OCI-LY3 (cell line): ENCODE measurements around the gene ALG1L2.
"Not testable (repeated sequence)": the region's sequence is repeated elsewhere in the genome, so short reads cannot be mapped to it uniquely, and the experiment has no call there.

ENCODE experiments used
- H2AFZ ChIP-seq: fragments of 200-600, 300-600 bp; shearing (Covaris generic); 2 replicates; pipeline ENCODE4 v1.6.0; 2014; ENCODE audit warnings: antibody characterized with exemption, low read depth, low read length
- H3K27ac ChIP-seq: fragments of 200-600, 300-600 bp; sonication (generic); 2 replicates; pipeline ENCODE4 v1.5.1; 2014; ENCODE audit warnings: mild to moderate bottlenecking, low read length, moderate library complexity, mixed read lengths
- H3K27me3 ChIP-seq: fragments of 200-600, 300-600 bp; sonication (generic); 2 replicates; pipeline ENCODE4 v1.6.1; 2014; ENCODE audit warnings: low read depth, low read length, mixed read lengths
- H3K36me3 ChIP-seq: fragments of 200-600, 300-600 bp; sonication (generic); replicated peaks from 2 replicates; pipeline ENCODE3; 2014; ENCODE audit warnings: low read depth, low read length, mixed read lengths
- H3K4me1 ChIP-seq: fragments of 300-600, 200-600 bp; sonication (generic); 2 replicates; pipeline ENCODE4 v1.6.1; 2014; ENCODE audit warnings: low read length, mixed read lengths
- H3K4me2 ChIP-seq: fragments of 200-600, 300-600 bp; sonication (generic); 2 replicates; pipeline ENCODE4 v1.6.1; 2014; ENCODE audit warnings: low read length, mixed read lengths
- H3K4me3 ChIP-seq: fragments of 300-600, 200-600 bp; sonication (generic); 2 replicates; pipeline ENCODE4 v1.5.1; 2014; ENCODE audit warnings: antibody characterized with exemption, mild to moderate bottlenecking, low read length, moderate library complexity
- H3K79me2 ChIP-seq: fragments of 300-600, 200-600 bp; shearing (Covaris generic); 2 replicates; pipeline ENCODE4 v1.6.1; 2014; ENCODE audit warnings: mild to moderate bottlenecking, low read length, mixed read lengths
- H3K9ac ChIP-seq: fragments of 300-600, 200-600 bp; shearing (Covaris generic); 2 replicates; pipeline ENCODE4 v1.6.0; 2014; ENCODE audit warnings: mild to moderate bottlenecking, low read length, moderate library complexity
- H3K9me3 ChIP-seq: fragments of 200-600, 300-600 bp; shearing (Covaris generic); 2 replicates; pipeline ENCODE4 v1.6.1; 2014; ENCODE audit warnings: low read length, mixed read lengths; ENCODE audit not compliant: insufficient read depth
- H4K20me1 ChIP-seq: fragments of 200-600, 300-600 bp; sonication (generic); 2 replicates; pipeline ENCODE4 v1.6.1; 2016; ENCODE audit warnings: low read length, mixed read lengths; ENCODE audit not compliant: insufficient read depth
- CTCF ChIP-seq: fragments of 200-600, 300-600 bp; sonication (generic); IDR thresholded peaks from 2 replicates; pipeline ENCODE4 v1.5.1; 2014; ENCODE audit warnings: antibody characterized with exemption, low read length, low read depth
- EZH2phosphoT487 ChIP-seq: fragments of 200-600 bp; shearing (Covaris generic); IDR thresholded peaks from 2 replicates; pipeline ENCODE4 v1.6.1; 2018; ENCODE audit warnings: antibody characterized with exemption, mixed run types, low read depth

Gene ALG1L2

DNA sequence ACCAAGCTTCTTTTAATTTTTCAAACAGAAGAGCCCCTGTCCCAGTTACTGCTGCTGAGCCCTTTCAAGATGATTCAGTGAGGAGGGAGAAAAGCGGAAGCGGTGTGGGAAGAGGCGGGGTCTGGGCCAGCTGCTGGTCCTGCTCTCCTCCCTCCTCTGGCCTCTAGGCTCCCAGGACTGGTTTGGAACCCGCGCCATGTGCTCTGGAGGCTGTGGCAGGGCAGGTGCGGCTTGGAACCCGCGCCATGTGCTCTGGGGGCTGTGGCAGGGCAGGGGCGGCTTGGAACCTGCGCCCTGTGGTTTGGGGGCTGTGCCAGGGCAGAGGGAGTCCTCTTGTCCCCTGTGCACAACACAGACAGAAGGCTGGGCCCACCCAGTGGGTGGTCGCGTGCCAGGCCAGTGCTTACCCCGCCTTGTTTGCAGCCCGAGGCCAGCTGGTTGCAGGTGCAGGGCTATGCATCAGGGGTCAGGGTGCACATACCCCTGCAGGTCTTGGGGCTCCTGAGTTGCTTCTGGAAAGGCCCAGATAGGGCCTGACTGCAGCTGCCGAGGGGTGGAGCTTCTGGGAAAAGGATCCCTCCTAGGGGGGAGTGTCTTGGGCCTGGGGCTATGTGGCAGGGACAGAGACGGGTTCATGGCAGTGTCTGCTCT is 12.2 kb downstream of the ALG1L2 start:
- H4K20me1 ChIP-seq, result no peaks in the 10 kb centered on the region
- H3K4me3 ChIP-seq, result peak overlapping the region; percentile 75
- H2AFZ ChIP-seq, result peak overlapping the region; percentile 17; the same call in 1 of the 2 replicates
- no peaks in the 10 kb centered on the region for H3K79me2 ChIP-seq
- peak overlapping the region; percentile 50 for H3K9ac ChIP-seq
- H3K4me1 ChIP-seq, result peaks cover 20% of the 10 kb centered on the region
- H3K27me3 ChIP-seq, result no peaks in the 10 kb centered on the region
- no peaks in the 10 kb centered on the region for H3K36me3 ChIP-seq
- H3K9me3 ChIP-seq, result no peaks in the 10 kb centered on the region
- TF ChIP-seq EZH2phosphoT487 (no peak), CTCF (no peak)
- peak overlapping the region; percentile 86 for H3K4me2 ChIP-seq
- H3K27ac ChIP-seq, result peak overlapping the region; percentile 82

GRCh38 chr3:130094491-130094941 is 12.9 kb downstream of the ALG1L2 start:
- H3K9ac ChIP-seq, result peak overlapping the region; percentile 50
- not testable (repeated sequence) for H3K79me2 ChIP-seq, H3K9me3 ChIP-seq, H3K36me3 ChIP-seq, H4K20me1 ChIP-seq, H3K27me3 ChIP-seq
- H3K4me3 ChIP-seq, result peak overlapping the region; percentile 75
- peak overlapping the region; percentile 82 for H3K27ac ChIP-seq
- H3K4me2 ChIP-seq, result peak overlapping the region; percentile 86
- peak overlapping the region; percentile 17; the same call in 1 of the 2 replicates for H2AFZ ChIP-seq
- H3K4me1 ChIP-seq, result peaks cover 20% of the 10 kb centered on the region

- not testable (repeated sequence) for H2AFZ ChIP-seq, H3K9me3 ChIP-seq, H3K9ac ChIP-seq, H3K4me2 ChIP-seq, H3K27ac ChIP-seq, H3K4me3 ChIP-seq, H4K20me1 ChIP-seq, H3K36me3 ChIP-seq, H3K27me3 ChIP-seq, H3K79me2 ChIP-seq
- H3K4me1 ChIP-seq, result peaks cover 20% of the 10 kb centered on the region
Observed at GRCh38 chr3:130095858-130096257, 14.2 kb downstream of the ALG1L2 start.

DNA sequence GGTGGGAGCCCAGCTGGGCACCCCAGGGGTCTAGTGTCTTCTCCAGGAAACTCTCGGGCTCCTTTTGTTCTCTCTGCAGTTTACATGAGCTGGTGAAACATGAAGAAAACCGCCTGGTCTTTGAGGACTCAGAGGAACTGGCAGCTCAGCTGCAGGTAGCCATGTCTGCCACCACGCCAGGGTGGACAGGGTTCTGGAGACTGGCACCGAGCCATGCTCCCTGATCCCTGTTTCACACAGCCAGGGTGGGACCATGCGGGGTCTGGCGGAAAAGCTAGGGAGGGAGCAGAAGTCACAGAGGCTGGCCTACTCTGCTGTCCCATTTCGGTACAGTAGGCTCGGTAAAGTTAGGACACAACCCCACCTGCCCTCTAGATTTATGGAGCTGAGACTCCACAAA is 15.5 kb downstream of the ALG1L2 start:
- not testable (repeated sequence) for H3K79me2 ChIP-seq, H3K27me3 ChIP-seq, H3K4me2 ChIP-seq, H3K27ac ChIP-seq, H3K4me3 ChIP-seq, H4K20me1 ChIP-seq, H3K9me3 ChIP-seq, H3K9ac ChIP-seq, H2AFZ ChIP-seq, H3K36me3 ChIP-seq
- peaks cover 20% of the 10 kb centered on the region for H3K4me1 ChIP-seq

GRCh38 chr3:130097690-130098638 is 16.3 kb downstream of the ALG1L2 start:
- not testable (repeated sequence) for H4K20me1 ChIP-seq, H3K4me2 ChIP-seq, H3K9ac ChIP-seq, H3K79me2 ChIP-seq, H3K27ac ChIP-seq, H2AFZ ChIP-seq, H3K4me3 ChIP-seq, H3K27me3 ChIP-seq, H3K9me3 ChIP-seq, H3K36me3 ChIP-seq
- peak; percentile 47; the same call in 1 of the 2 replicates for TF ChIP-seq CTCF
- H3K4me1 ChIP-seq, result peaks cover 19% of the 10 kb centered on the region

GRCh38 chr3:130098639-130099385 is 17.2 kb downstream of the ALG1L2 start:
- H3K36me3 ChIP-seq, H3K79me2 ChIP-seq, H3K4me3 ChIP-seq, H3K4me2 ChIP-seq, H3K9ac ChIP-seq, H3K27ac ChIP-seq, H3K9me3 ChIP-seq, H4K20me1 ChIP-seq, H2AFZ ChIP-seq, H3K27me3 ChIP-seq: not testable (repeated sequence)
- peaks cover 12% of the 10 kb centered on the region for H3K4me1 ChIP-seq

DNA sequence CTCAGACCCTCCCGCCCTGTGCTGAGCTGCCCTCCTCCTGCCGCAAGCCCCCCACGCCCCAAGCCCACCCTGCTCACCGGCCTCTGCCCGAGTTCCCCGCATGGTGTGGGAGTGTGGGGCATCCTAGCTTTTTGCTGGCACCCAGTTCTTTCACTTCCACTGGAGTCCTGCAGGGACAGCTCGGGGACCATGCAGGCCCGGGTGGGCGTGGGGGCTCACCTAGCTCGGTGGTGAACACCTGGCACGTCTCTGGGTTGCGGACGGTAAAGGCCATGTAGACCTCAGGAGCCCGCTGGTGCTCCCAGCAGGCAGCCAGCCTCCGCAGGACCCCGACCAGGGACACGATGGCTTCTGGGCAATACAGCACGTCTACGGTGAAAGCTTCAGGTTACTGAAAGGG is 20.9 kb downstream of the ALG1L2 start:
- H3K9ac ChIP-seq, H3K27ac ChIP-seq: not testable (repeated sequence)

More for the DNA sequence above, 20.9 kb downstream of the ALG1L2 start:
- not testable (repeated sequence) for H4K20me1 ChIP-seq, H3K4me2 ChIP-seq, H3K4me3 ChIP-seq, H3K79me2 ChIP-seq, H3K27me3 ChIP-seq, H3K4me1 ChIP-seq, H3K9me3 ChIP-seq, H3K36me3 ChIP-seq, H2AFZ ChIP-seq
